GM12878 (cell line): ENCODE data around the gene ANKRD13C. TPM values are rescaled to one million over a fixed set of nuclear protein-coding genes. Genes with fewer than 3 reads are reported as not detected.

Experiments
- ATAC-seq: fragments of 200-7000 bp; cut with Tn5 transposase; 3 replicates; pipeline ENCODE4 v1.9.1; 2020; ENCODE audit warnings: mild to moderate bottlenecking, moderate library complexity
- BruUV-seq: library from RNA; stranded (reverse); fragments of 400-500 nt; replicated peaks from 2 replicates; lab custom pipeline; 2021; lab: Mats Ljungman, UMichigan
- CTCF ChIA-PET: fragments of 300-600 bp; sonication (Branson Sonifier 250); formaldehyde crosslinking; extraction: SDS; loops from one replicate; lab custom pipeline; 2021; ENCODE audit warnings: inconsistent platforms; lab: Yijun Ruan, JAX
- POLR2A ChIA-PET: fragments of 350-600 bp; formaldehyde crosslinking; extraction: SDS; loops from one replicate; lab custom pipeline; 2021; ENCODE audit warnings: inconsistent platforms; lab: Charles Lee
- RAD21 ChIA-PET: fragments of 300-600 bp; sonication (Branson Sonifier 250); formaldehyde crosslinking; loops from one replicate; lab custom pipeline; 2023; ENCODE audit warnings: antibody characterized with exemption; ENCODE audit not compliant: unreplicated experiment; lab: Charles Lee
- SMC1A ChIA-PET: fragments of 300-600 bp; sonication (Branson Sonifier 250); formaldehyde crosslinking; loops from one replicate; lab custom pipeline; 2023; ENCODE audit not compliant: unreplicated experiment, uncharacterized antibody; lab: Charles Lee
- DNase-seq: peaks from one replicate; pipeline ENCODE4 v3.0.0-alpha.2; 2011; ENCODE audit warnings: low read depth, low spot score
- FAIRE-seq: peaks from 3 replicates; lab custom pipeline; 2011; peaks lifted over from hg19 to GRCh38; lab: Jason Lieb, UNC
- H2AFZ ChIP-seq: 2 replicates; pipeline ENCODE4 v1.6.0; 2011; ENCODE audit warnings: low read depth, low read length, control low read depth; ENCODE audit not compliant: control insufficient read depth
- H3K27ac ChIP-seq: 2 replicates; pipeline ENCODE4 v1.5.1; 2011; ENCODE audit warnings: control low read depth; ENCODE audit not compliant: control insufficient read depth, insufficient read depth
- H3K27me3 ChIP-seq, 2 experiments: replicated peaks in 1 of 2; 2 replicates each; pipeline versions ENCODE4 v1.6.0 to v1.6.1; 2011; ENCODE audit warnings: low read length in 1 of 2; ENCODE audit not compliant: control insufficient read depth in 2 of 2, insufficient read depth in 2 of 2
- H3K36me3 ChIP-seq, 2 experiments: 2 replicates each; pipeline ENCODE4 v1.5.1; 2011; ENCODE audit warnings: low read length in 1 of 2; ENCODE audit not compliant: control insufficient read depth in 2 of 2, insufficient read depth in 2 of 2
- H3K4me1 ChIP-seq: 2 replicates; pipeline ENCODE4 v1.6.1; 2011; ENCODE audit warnings: mild to moderate bottlenecking, low read length, moderate library complexity, mixed read lengths; ENCODE audit not compliant: control insufficient read depth, insufficient read depth
- H3K4me2 ChIP-seq: 2 replicates; pipeline ENCODE4 v1.6.0; 2011; ENCODE audit warnings: control low read depth; ENCODE audit not compliant: control insufficient read depth, insufficient read depth
- H3K4me3 ChIP-seq: fragments of 200-600 bp; sonication (generic); 2 replicates; pipeline ENCODE4 v1.5.1; 2016
- H3K79me2 ChIP-seq: 2 replicates; pipeline ENCODE4 v1.6.0; 2011; ENCODE audit warnings: low read length; ENCODE audit not compliant: control insufficient read depth, insufficient read depth
- H3K9ac ChIP-seq: 2 replicates; pipeline ENCODE4 v1.8.0; 2011; ENCODE audit warnings: low read length, control low read depth, mixed read lengths; ENCODE audit not compliant: control insufficient read depth, insufficient read depth
- H3K9me3 ChIP-seq: replicated peaks from 3 replicates; pipeline ENCODE4 v1.5.1; 2011; ENCODE audit warnings: mild to moderate bottlenecking, low read length; ENCODE audit not compliant: control insufficient read depth, insufficient read depth
- H4K20me1 ChIP-seq: 2 replicates; pipeline ENCODE4 v1.6.0; 2011; ENCODE audit not compliant: control insufficient read depth, insufficient read depth
- ASH2L ChIP-seq: fragments of 300-600, 200-600 bp; sonication (generic); IDR thresholded peaks from 2 replicates; pipeline ENCODE4 v1.6.1; 2017; ENCODE audit warnings: low read depth, mild to moderate bottlenecking, borderline replicate concordance
- BCL3 ChIP-seq: IDR thresholded peaks from 2 replicates; pipeline ENCODE4 v1.6.1; 2011; ENCODE audit warnings: borderline replicate concordance, low read depth, mild to moderate bottlenecking, moderate library complexity, low read length; ENCODE audit not compliant: insufficient read depth, poor library complexity, severe bottlenecking
- CEBPZ ChIP-seq: fragments of 150-350 bp; IDR thresholded peaks from 2 replicates; pipeline ENCODE4 v1.6.1; 2016; ENCODE audit warnings: low read depth, low read length
- PKNOX1 ChIP-seq: fragments of 450-650 bp; IDR thresholded peaks from 2 replicates; pipeline ENCODE4 v1.6.1; 2016; ENCODE audit warnings: mild to moderate bottlenecking
- SREBF1 ChIP-seq: IDR thresholded peaks from 2 replicates; pipeline ENCODE4 v1.6.1; 2012; ENCODE audit warnings: mild to moderate bottlenecking, low read length
- TCF7 ChIP-seq: IDR thresholded peaks from 2 replicates; pipeline ENCODE4 v1.6.1; 2014; ENCODE audit warnings: antibody characterized with exemption, borderline replicate concordance
- in situ Hi-C: fragments of 300-500 bp; cut with MboI; formaldehyde crosslinking; loops from 9 replicates; pipeline ENCODE4 v1.14.3; 2018; ENCODE audit warnings: mixed read lengths
- intact Hi-C: fragments of 100-400 bp; cut with micrococcal nuclease; formaldehyde crosslinking; loops from one replicate; pipeline ENCODE4 v1.14.2; 2022; ENCODE audit not compliant: unreplicated experiment
- polyA plus RNA-seq, 11 experiments: library from polyadenylated mRNA; depleted of rRNA in 4 of 11; unstranded in 6 of 11; stranded (reverse) in 5 of 11; fragments of >200 nt; fragmentation: Nextera tagmentation in 4 of 11; fragmentation: Illumina TruSeq in 1 of 11; extraction: Ambion mirVana in 4 of 11; extraction: Trizol in 1 of 11; gene quantifications; 1 replicate in 1 of 11; 2 replicates in 10 of 11; pipeline versions ENCODE4 v1.2.1 to v1.2.3, GENCODE V29; 2011 to 2016; ENCODE audit warnings: inconsistent platforms in 2 of 11, missing spikeins in 2 of 11, low read depth in 1 of 11
- total RNA-seq, 4 experiments: library from RNA; depleted of rRNA in 3 of 4; stranded (reverse); fragments of >200 nt in 3 of 4; fragmentation: Illumina TruSeq in 1 of 4; extraction: Trizol in 1 of 4; gene quantifications; 2 replicates each; pipeline versions ENCODE4 v1.2.1 to v1.2.3, GENCODE V29; 2013 to 2021

ANKRD13C gene
- total and polyA plus RNA-seq, 10 of the 15 experiments (the other 5 are each of a cell fraction or from before 2014, with no cell fraction given), result 3.7 to 24.4 (median 14.1) TPM

GRCh38 chr1:70299472-70299871 lies 55.0 kb downstream of the ANKRD13C start:
- ATAC-seq (no peak), DNase-seq (no peak), FAIRE-seq (no peak)
- intact Hi-C loops (no loop called here), in situ Hi-C loops (no loop called here)
- H3K79me2 ChIP-seq, result no peaks in the 10 kb centered on the region
- H2AFZ ChIP-seq, result no peak overlapping the region
- ChIA-PET RAD21 (no interaction called here), POLR2A (no interaction called here), SMC1A (no interaction called here), CTCF (no interaction called here)
- no peak overlapping the region for H3K4me2 ChIP-seq
- H3K9me3 ChIP-seq, result no peaks in the 10 kb centered on the region
- H3K27ac ChIP-seq, result no peak overlapping the region
- no peaks in the 10 kb centered on the region for H4K20me1 ChIP-seq
- peaks cover 0 to 6% of the 10 kb centered on the region in 2 experiments; a peak in 2 of 4 replicates for H3K36me3 ChIP-seq
- H3K9ac ChIP-seq, result no peak overlapping the region
- no peak overlapping the region for H3K4me3 ChIP-seq
- BruUV-seq, result no TSS peak
- TF ChIP-seq ASH2L (no peak), TCF7 (no peak), CEBPZ (no peak), PKNOX1 (no peak), BCL3 (no peak), SREBF1 (no peak)
- no peaks in the 10 kb centered on the region for H3K27me3 ChIP-seq
- H3K4me1 ChIP-seq, result no peaks in the 10 kb centered on the region
